Muscle of leg (tissue), 11 donors: ENCODE data around the gene SLC35B2. TPM values are rescaled to one million over a fixed set of nuclear protein-coding genes. Genes with fewer than 3 reads are reported as not detected.
A peak's percentile ranks its signal among the peaks of the same experiment; 100 is the strongest.

ENCODE experiments used
- DNase-seq: peaks from one replicate; pipeline ENCODE4 v3.0.0; 2013
- H3K27ac ChIP-seq: one replicate; pipeline ENCODE4 v1.5.1; 2013; ENCODE audit warnings: mild to moderate bottlenecking, low read length, control low read depth
- H3K27me3 ChIP-seq: one replicate; pipeline ENCODE4 v1.6.1; 2013; ENCODE audit warnings: low read length; ENCODE audit not compliant: control insufficient read depth, insufficient read depth
- H3K36me3 ChIP-seq: one replicate; pipeline ENCODE4 v1.6.1; 2013; ENCODE audit warnings: low read length; ENCODE audit not compliant: control insufficient read depth, insufficient read depth
- H3K4me1 ChIP-seq: one replicate; pipeline ENCODE4 v1.6.1; 2013; ENCODE audit warnings: low read length; ENCODE audit not compliant: control insufficient read depth, insufficient read depth
- H3K4me3 ChIP-seq: one replicate; pipeline ENCODE4 v1.5.1; 2013; ENCODE audit warnings: low read length, control low read depth
- H3K9me3 ChIP-seq: replicated peaks from 2 replicates; pipeline ENCODE4 v1.6.1; 2013; ENCODE audit warnings: low read depth, low read length; ENCODE audit not compliant: control insufficient read depth
- WGBS: methylation state at CpG from one replicate; pipeline ENCODE4 v1.1.5; 2013; ENCODE audit warnings: missing lambda C conversion rate; ENCODE audit not compliant: insufficient coverage; 5-methylcytosine and 5-hydroxymethylcytosine counted together
- polyA plus RNA-seq, 8 donors: library from polyadenylated mRNA; unstranded; fragments of 120-200 nt; gene quantifications; one replicate each; pipeline versions ENCODE4 v1.2.1 to v1.2.3, GENCODE V29; 2013; ENCODE audit warnings: inconsistent platforms in 1 of 8, low replicate concordance in 1 of 8; ENCODE audit not compliant: insufficient read length in 8 of 8, insufficient read depth in 1 of 8
- total RNA-seq: library from RNA; stranded (reverse); fragments of 120-200 nt; gene quantifications from one replicate; pipeline ENCODE4 v1.2.4, GENCODE V29; 2013

SLC35B2 gene
- total and polyA plus RNA-seq, 9 donors, result 27.6 to 42.4 (median 34.8) TPM

GRCh38 chr6:44228433-44228832, 28.9 kb downstream of the SLC35B2 start:
- peaks cover 57% of the 10 kb centered on the region for H3K36me3 ChIP-seq
- H3K27ac ChIP-seq, result no peak overlapping the region

GRCh38 chr6:44228031-44228430, 29.3 kb downstream of the SLC35B2 start:
- DNase-seq, result no peak
- H3K4me1 ChIP-seq, result peaks cover 59% of the 10 kb centered on the region
- 100% methylated on average over 1 of the region's 6 CpGs for WGBS
- peaks cover 55% of the 10 kb centered on the region for H3K36me3 ChIP-seq
- H3K27me3 ChIP-seq, result no peaks in the 10 kb centered on the region
- no peaks in the 10 kb centered on the region for H3K9me3 ChIP-seq
- no peak overlapping the region for H3K4me3 ChIP-seq
- H3K27ac ChIP-seq, result no peak overlapping the region

More at GRCh38 chr6:44228433-44228832, 28.9 kb downstream of the SLC35B2 start:
- H3K27me3 ChIP-seq, result no peaks in the 10 kb centered on the region
- no peak overlapping the region for H3K4me3 ChIP-seq
- 88% methylated on average over 3 of the region's 7 CpGs for WGBS
- peaks cover 61% of the 10 kb centered on the region for H3K4me1 ChIP-seq
- no peaks in the 10 kb centered on the region for H3K9me3 ChIP-seq
- DNase-seq, result no peak

- peaks cover 63% of the 10 kb centered on the region for H3K4me1 ChIP-seq
- H3K4me3 ChIP-seq, result peak overlapping the region; percentile 5
- H3K27me3 ChIP-seq, result no peaks in the 10 kb centered on the region
- no peaks in the 10 kb centered on the region for H3K9me3 ChIP-seq
- DNase-seq, result peak; percentile 59
- peak overlapping the region; percentile 78 for H3K27ac ChIP-seq
- peaks cover 48% of the 10 kb centered on the region for H3K36me3 ChIP-seq
- 44% methylated on average over 6 of the region's 7 CpGs for WGBS
Observed at GRCh38 chr6:44227148-44227793, 30.1 kb downstream of the SLC35B2 start.

- Histone ChIP-seq H3K9me3 (no peaks in the 10 kb centered on the region), H3K27me3 (no peaks in the 10 kb centered on the region), H3K27ac (peak overlapping the region; percentile 78), H3K4me3 (peak overlapping the region; percentile 5), H3K4me1 (peaks cover 70% of the 10 kb centered on the region), H3K36me3 (peaks cover 42% of the 10 kb centered on the region)
- peak; percentile 60 for DNase-seq
- whole genome bisulfite sequencing, result 12% methylated on average over 9 of the region's 15 CpGs
Observed at GRCh38 chr6:44226368-44227147, 30.8 kb downstream of the SLC35B2 start.

GRCh38 chr6:44225579-44226325, 31.6 kb downstream of the SLC35B2 start:
- Histone ChIP-seq H3K27ac (peak overlapping the region; percentile 78), H3K4me3 (no peak overlapping the region), H3K36me3 (peaks cover 35% of the 10 kb centered on the region), H3K4me1 (peaks cover 79% of the 10 kb centered on the region), H3K27me3 (no peaks in the 10 kb centered on the region), H3K9me3 (no peaks in the 10 kb centered on the region)
- WGBS, result 85% methylated on average over 7 of the region's 8 CpGs
- DNase-seq, result no peak

DNA sequence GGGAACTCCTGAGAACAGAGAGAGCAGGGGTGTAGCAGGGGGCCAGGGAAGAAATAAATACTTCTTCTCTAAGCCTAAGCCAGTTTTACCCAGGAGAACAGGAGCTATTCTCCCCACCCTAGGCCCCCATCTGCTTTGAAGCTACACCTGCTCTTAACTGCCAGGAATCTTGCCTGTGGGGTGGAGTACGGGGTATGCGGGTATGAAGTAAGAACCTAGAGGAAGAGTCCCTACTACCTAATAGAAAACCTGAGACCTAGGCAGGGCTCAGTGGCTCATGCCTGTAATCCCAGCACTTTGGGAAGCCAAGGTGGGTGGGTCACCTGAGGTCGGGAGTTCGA, 32.4 kb downstream of the SLC35B2 start:
- no peak overlapping the region for H3K4me3 ChIP-seq
- H3K4me1 ChIP-seq, result peaks cover 84% of the 10 kb centered on the region
- no peaks in the 10 kb centered on the region for H3K27me3 ChIP-seq
- no peaks in the 10 kb centered on the region for H3K9me3 ChIP-seq
- no peak for DNase-seq
- WGBS, result no CpG with 5 or more reads among the region's 4 CpGs
- peaks cover 26% of the 10 kb centered on the region for H3K36me3 ChIP-seq
- peak overlapping the region; percentile 82 for H3K27ac ChIP-seq

DNA sequence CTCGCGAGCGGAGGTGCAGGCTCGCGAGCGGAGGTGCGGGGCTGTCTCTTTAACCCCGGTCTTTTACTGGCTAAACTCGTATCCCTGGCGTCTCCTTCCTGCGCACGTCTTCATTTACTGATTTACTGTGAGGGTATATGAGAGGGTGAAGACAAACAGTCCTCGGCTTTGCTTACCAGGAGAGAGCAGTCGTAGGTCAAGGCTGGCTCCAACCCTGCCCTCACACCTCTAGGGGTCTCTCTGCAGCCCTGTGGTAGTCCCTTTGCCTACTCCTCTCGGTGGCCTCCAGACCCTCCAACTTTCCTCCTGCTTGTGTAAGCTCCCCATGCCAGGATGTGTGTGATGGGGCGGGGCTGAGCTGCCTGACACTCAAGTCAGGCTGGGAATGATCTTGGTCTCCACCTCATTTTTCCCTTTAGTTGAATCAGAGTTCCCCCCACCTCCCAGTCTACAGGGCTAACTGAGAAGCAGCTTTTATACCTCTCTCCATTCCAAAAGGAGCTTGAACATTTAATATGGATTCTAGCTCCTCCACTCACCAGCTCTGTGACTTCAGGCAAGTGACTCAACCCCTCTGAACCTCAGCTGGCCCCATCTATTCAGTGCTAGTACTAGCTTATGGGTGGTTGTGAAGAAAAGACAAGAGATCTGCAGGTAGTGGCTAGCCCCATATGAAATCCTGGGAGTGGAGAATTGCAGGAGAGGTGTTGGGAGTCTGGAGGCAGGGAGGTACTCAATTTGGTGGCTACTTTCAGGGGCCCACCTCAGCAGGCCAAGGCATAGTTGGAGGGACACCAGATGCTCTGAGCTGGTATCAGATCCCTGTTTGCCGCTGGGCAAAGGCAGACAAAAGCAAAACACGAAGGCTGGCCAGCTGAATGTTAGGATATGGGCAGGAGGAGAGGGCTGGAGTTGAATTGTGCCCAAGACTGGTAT, 33.0 kb downstream of the SLC35B2 start:
- peaks cover 22% of the 10 kb centered on the region for H3K36me3 ChIP-seq
- H3K9me3 ChIP-seq, result no peaks in the 10 kb centered on the region
- peaks cover 87% of the 10 kb centered on the region for H3K4me1 ChIP-seq
- H3K4me3 ChIP-seq, result peak overlapping the region; percentile 51
- no peaks in the 10 kb centered on the region for H3K27me3 ChIP-seq
- no peak for DNase-seq
- peak overlapping the region; percentile 82 for H3K27ac ChIP-seq
- 21% methylated on average over 6 of the region's 18 CpGs for WGBS

GRCh38 chr6:44223319-44224028, 33.9 kb downstream of the SLC35B2 start, which contains the start of gene SLC29A1:
Gene SLC29A1, plus strand, starts transcription at chr6:44223595. Its CDS starts 3,719 bp downstream, at chr6:44227314.
- Histone ChIP-seq H3K27ac (peak within 1 kb of the TSS; percentile 92), H3K27me3 (no peaks in the 10 kb centered on the region), H3K36me3 (peaks cover 14% of the 10 kb centered on the region), H3K9me3 (no peaks in the 10 kb centered on the region), H3K4me3 (peak within 1 kb of the TSS; percentile 51), H3K4me1 (peaks cover 87% of the 10 kb centered on the region)
- peak; percentile 82 for DNase-seq
- 1% methylated on average over 56 of the region's 73 CpGs for WGBS
